Upper lobe of left lung (tissue), 6 donors: ENCODE results near the gene ZBTB26. TPM values are rescaled to one million over a fixed set of nuclear protein-coding genes. Genes with fewer than 3 reads are reported as not detected.

Experiments used
- ATAC-seq, 2 donors: fragments of 200-7000 bp; cut with Tn5 transposase; one replicate each; pipeline ENCODE4 v1.9.1; 2022; ENCODE audit warnings: mild to moderate bottlenecking in 2 of 2, moderate library complexity in 2 of 2; ENCODE audit not compliant: low FRiP score in 2 of 2
- DNase-seq, 2 donors: peaks; one replicate each; pipeline ENCODE4 v3.0.0-alpha.2; 2019 to 2020
- H3K27ac ChIP-seq, 4 donors: fragments of 200-600 bp; sonication (generic); one replicate each; pipeline ENCODE4 v1.5.1; 2016 to 2019
- H3K27me3 ChIP-seq, 4 donors: fragments of 200-600 bp; sonication (generic); one replicate each; pipeline ENCODE4 v1.5.1; 2017 to 2019
- H3K36me3 ChIP-seq, 4 donors: fragments of 200-600 bp; sonication (generic); one replicate each; pipeline ENCODE4 v1.5.1; 2016 to 2019
- H3K4me1 ChIP-seq, 4 donors: fragments of 200-600 bp; sonication (generic); one replicate each; pipeline ENCODE4 v1.5.1; 2018 to 2019
- H3K4me3 ChIP-seq, 4 donors: fragments of 200-600 bp; sonication (generic); one replicate each; pipeline ENCODE4 v1.5.1; 2017 to 2019; ENCODE audit warnings: mild to moderate bottlenecking in 2 of 4, moderate library complexity in 1 of 4
- H3K9me3 ChIP-seq, 4 donors: fragments of 200-600 bp; sonication (generic); one replicate each; pipeline ENCODE4 v1.5.1; 2018 to 2019
- EP300 ChIP-seq, 4 donors: sonication (generic); formaldehyde crosslinking; IDR thresholded peaks; one replicate each; pipeline ENCODE4 v1.5.1; 2017; ENCODE audit warnings: antibody characterized with exemption in 4 of 4, control low read depth in 2 of 4
- POLR2A ChIP-seq, 4 donors: fragments of 450-650 bp; IDR thresholded peaks; one replicate each; pipeline ENCODE4 v1.5.1; 2016 to 2017; ENCODE audit warnings: antibody characterized with exemption in 4 of 4, mild to moderate bottlenecking in 2 of 4
- POLR2AphosphoS5 ChIP-seq, 2 donors: sonication (generic); formaldehyde crosslinking; IDR thresholded peaks; one replicate each; pipeline ENCODE4 v1.5.1; 2017; ENCODE audit warnings: antibody characterized with exemption in 2 of 2
- WGBS, 2 donors: methylation state at CpG; one replicate each; pipeline ENCODE4 v1.1.5; 2017 to 2018; 5-methylcytosine and 5-hydroxymethylcytosine counted together
- total RNA-seq, 6 donors: library from RNA; depleted of rRNA in 4 of 6; stranded (reverse); fragments of >200 nt in 4 of 6; gene quantifications; one replicate each; pipeline versions ENCODE4 v1.1.0 to v1.2.1, GENCODE V29; 2016 to 2021
- TF ChIP-seq, protein P1 (sequence below), 6 experiments: fragments of 450-650 bp in 4 of 6; fragments of 200-600 bp in 2 of 6; sonication (generic) in 2 of 6; IDR thresholded peaks; one replicate each; pipeline ENCODE4 v1.5.1; 2016 to 2019; ENCODE audit warnings: antibody characterized with exemption in 6 of 6
- donor health status: DM: no; HTN: no; CAD: no; lungs with moderate emphysema.
- donor health status: DM: no; HTN: yes; CAD: no; lungs with severe emphysema.

The ZBTB26 gene
- total RNA-seq, 6 donors from 2014 or later: 2.9 to 8.0 (median 5.2) TPM

DNA sequence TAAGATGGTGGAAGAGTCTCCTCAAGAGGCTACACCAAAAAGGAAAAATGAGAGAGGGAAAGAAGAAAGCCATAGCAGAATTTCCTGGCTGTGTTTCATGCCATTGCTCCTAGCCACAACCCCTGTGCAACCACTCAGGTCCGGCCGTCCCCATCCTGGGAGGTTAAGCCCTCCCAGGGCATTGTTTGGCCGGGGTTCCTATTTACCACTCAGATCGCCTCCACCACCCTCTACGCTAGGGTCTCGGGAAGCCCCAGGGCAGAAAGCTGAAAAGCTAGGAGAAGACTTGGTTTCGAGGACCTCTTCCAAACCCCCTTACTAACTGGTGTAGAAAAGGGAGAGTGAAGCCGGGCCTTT is 26.9 kb downstream of the ZBTB26 start:
- 0 to 2% methylated on average over 7 to 8 of the region's 8 CpGs for WGBS, 2 donors

DNA sequence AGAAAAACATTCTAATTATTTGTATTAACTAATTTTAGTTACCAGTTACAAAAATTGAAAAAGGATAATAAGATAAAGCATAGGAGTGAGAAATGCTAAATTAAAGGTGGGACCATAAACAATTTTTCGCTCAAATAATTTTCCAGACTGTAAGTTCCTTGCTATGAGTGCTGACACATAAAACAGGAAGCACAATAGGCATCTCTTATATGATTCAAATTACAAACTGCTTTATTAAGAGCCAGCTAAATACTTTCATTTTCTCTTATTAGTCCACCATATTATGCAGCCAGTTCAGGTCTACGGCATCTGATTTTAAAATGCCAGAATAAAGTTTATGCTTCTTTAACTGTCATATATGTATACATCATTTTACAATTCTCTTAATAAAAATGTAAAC is 30.5 kb downstream of the ZBTB26 start:
- Histone ChIP-seq H3K4me1 (peaks cover 28 to 55% (median 35%) of the 10 kb centered on the region in 4 donors), H3K27ac (peak overlapping the region in 2 of 4 donors; percentile 30 to 59), H3K27me3 (no peaks in the 10 kb centered on the region), H3K9me3 (no peaks in the 10 kb centered on the region), H3K4me3 (no peak overlapping the region), H3K36me3 (peaks cover 0 to 11% (median 5%) of the 10 kb centered on the region in 4 donors)
- TF ChIP-seq, protein P1, sequence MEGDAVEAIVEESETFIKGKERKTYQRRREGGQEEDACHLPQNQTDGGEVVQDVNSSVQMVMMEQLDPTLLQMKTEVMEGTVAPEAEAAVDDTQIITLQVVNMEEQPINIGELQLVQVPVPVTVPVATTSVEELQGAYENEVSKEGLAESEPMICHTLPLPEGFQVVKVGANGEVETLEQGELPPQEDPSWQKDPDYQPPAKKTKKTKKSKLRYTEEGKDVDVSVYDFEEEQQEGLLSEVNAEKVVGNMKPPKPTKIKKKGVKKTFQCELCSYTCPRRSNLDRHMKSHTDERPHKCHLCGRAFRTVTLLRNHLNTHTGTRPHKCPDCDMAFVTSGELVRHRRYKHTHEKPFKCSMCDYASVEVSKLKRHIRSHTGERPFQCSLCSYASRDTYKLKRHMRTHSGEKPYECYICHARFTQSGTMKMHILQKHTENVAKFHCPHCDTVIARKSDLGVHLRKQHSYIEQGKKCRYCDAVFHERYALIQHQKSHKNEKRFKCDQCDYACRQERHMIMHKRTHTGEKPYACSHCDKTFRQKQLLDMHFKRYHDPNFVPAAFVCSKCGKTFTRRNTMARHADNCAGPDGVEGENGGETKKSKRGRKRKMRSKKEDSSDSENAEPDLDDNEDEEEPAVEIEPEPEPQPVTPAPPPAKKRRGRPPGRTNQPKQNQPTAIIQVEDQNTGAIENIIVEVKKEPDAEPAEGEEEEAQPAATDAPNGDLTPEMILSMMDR (IDR thresholded peaks at IDR 0.05): no peak
- no peak for TF ChIP-seq POLR2A (IDR thresholded peaks at IDR 0.05)
- no peak for TF ChIP-seq EP300 (IDR thresholded peaks at IDR 0.05)
- TF ChIP-seq POLR2AphosphoS5 (IDR thresholded peaks at IDR 0.05): no peak
- WGBS, 2 donors: 27 to 45% methylated on average over 2 of the region's 2 CpGs
- DNase-seq: no peak
- no peak for ATAC-seq

More for the DNA sequence above, 26.9 kb downstream of the ZBTB26 start:
- no peak for TF ChIP-seq POLR2AphosphoS5 (IDR thresholded peaks at IDR 0.05)
- TF ChIP-seq, protein P1 (IDR thresholded peaks at IDR 0.05): no peak
- TF ChIP-seq EP300 (IDR thresholded peaks at IDR 0.05): no peak
- no peak for TF ChIP-seq POLR2A (IDR thresholded peaks at IDR 0.05)
- H3K27me3 ChIP-seq: no peaks in the 10 kb centered on the region
- H3K4me3 ChIP-seq: peak overlapping the region; percentile 77 to 88 (median 86)
- H3K9me3 ChIP-seq: no peaks in the 10 kb centered on the region
- peak in 1 of 2 donors; percentile 60 for DNase-seq
- H3K36me3 ChIP-seq: peaks cover 0 to 9% (median under 1%) of the 10 kb centered on the region in 4 donors
- ATAC-seq: peak; percentile 63 to 69
- H3K4me1 ChIP-seq: peaks cover 28 to 46% (median 34%) of the 10 kb centered on the region in 4 donors
- H3K27ac ChIP-seq: peak overlapping the region; percentile 87 to 98 (median 96)

DNA sequence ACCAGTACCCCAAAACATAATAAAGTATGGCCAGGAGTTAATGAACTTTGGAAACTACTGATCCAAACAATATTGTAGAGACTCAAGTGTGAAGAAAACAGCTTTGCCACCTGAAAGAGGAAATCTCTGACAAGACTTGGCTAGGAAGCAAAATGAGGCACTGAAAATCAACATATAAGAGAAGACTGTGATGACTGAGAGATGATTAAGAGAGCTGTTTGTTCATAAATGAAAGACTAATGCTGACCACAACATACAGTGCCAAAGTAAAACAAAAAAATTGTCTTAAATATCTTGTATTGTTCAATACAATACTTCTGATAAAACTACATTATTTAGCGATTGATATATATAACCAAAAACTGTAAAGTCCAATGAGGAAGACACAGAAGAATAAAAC is 33.3 kb downstream of the ZBTB26 start:
- H3K27me3 ChIP-seq: no peaks in the 10 kb centered on the region
- H3K4me1 ChIP-seq: peaks cover 17 to 41% (median 22%) of the 10 kb centered on the region in 4 donors
- no peak overlapping the region for H3K4me3 ChIP-seq
- TF ChIP-seq POLR2AphosphoS5 (IDR thresholded peaks at IDR 0.05) (no peak), EP300 (IDR thresholded peaks at IDR 0.05) (no peak)
- no peaks in the 10 kb centered on the region for H3K9me3 ChIP-seq
- ATAC-seq (no peak), DNase-seq (no peak)
- H3K27ac ChIP-seq: no peak overlapping the region
- H3K36me3 ChIP-seq: peaks cover 0 to 38% (median 9%) of the 10 kb centered on the region in 4 donors
- 98 to 100% methylated on average over 1 of the region's 1 CpG for WGBS, 2 donors

DNA sequence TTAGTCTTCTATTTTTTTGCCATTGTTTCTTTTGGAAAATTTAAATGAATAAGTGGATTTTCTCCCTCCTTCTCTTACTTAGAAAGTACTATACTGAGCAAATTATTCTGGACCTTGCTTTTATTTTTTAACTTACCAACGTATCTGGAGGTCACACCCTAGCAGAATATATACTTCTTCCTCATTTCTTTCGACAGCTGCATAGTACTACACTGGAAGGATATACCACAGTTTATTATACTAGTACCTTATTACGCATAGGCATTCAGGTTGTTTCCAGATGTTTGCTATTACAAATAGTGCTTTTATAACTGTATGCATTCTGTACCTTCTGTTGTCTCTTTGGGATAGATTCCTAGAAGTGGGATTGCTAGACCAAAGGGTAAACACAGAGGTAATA is 42.8 kb downstream of the ZBTB26 start:
- H3K4me3 ChIP-seq: no peak overlapping the region
- no peaks in the 10 kb centered on the region for H3K4me1 ChIP-seq
- no peaks in the 10 kb centered on the region for H3K27me3 ChIP-seq
- ATAC-seq (no peak), DNase-seq (no peak)
- H3K9me3 ChIP-seq: no peaks in the 10 kb centered on the region
- TF ChIP-seq POLR2AphosphoS5 (IDR thresholded peaks at IDR 0.05) (no peak), EP300 (IDR thresholded peaks at IDR 0.05) (no peak), POLR2A (IDR thresholded peaks at IDR 0.05) (no peak)
- TF ChIP-seq, protein P1 (IDR thresholded peaks at IDR 0.05): no peak
- no peak overlapping the region for H3K27ac ChIP-seq
- H3K36me3 ChIP-seq: peaks cover 9 to 80% (median 45%) of the 10 kb centered on the region in 4 donors
- WGBS, 2 donors: 73 to 87% methylated on average over 3 of the region's 3 CpGs

DNA sequence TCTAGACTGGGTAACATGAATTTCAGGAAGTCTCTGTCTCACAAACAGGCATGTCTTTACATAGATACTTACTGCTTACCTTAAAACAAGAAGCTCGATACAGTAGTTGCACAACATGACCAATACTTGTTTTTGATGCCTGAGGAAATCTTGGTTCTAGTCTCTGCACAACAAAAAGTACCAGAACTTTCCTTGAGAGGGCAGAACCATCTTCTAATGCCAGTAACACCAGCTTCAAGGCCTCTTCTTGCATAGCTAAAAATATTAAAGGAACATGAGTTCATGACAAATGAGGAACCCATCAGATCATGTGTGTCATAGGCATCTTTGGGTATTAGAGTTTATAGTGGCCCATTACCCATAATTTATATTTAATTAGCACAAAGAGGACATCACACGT is 48.2 kb downstream of the ZBTB26 start:
- Histone ChIP-seq H3K4me3 (no peak overlapping the region), H3K4me1 (no peaks in the 10 kb centered on the region), H3K36me3 (peaks cover 30 to 86% (median 47%) of the 10 kb centered on the region in 4 donors), H3K9me3 (no peaks in the 10 kb centered on the region), H3K27me3 (no peaks in the 10 kb centered on the region), H3K27ac (no peak overlapping the region)
- DNase-seq (no peak), ATAC-seq (no peak)
- WGBS, 2 donors: 85 to 100% methylated on average over 1 to 2 of the region's 2 CpGs
- TF ChIP-seq POLR2AphosphoS5 (IDR thresholded peaks at IDR 0.05) (no peak), EP300 (IDR thresholded peaks at IDR 0.05) (no peak), POLR2A (IDR thresholded peaks at IDR 0.05) (no peak)
- TF ChIP-seq, protein P1 (IDR thresholded peaks at IDR 0.05): no peak
